ENCODE results near the gene LGALS9C.
"Not testable (repeated sequence)": the region's sequence is repeated elsewhere in the genome, so short reads cannot be mapped to it uniquely, and the experiment has no call there.

DNA sequence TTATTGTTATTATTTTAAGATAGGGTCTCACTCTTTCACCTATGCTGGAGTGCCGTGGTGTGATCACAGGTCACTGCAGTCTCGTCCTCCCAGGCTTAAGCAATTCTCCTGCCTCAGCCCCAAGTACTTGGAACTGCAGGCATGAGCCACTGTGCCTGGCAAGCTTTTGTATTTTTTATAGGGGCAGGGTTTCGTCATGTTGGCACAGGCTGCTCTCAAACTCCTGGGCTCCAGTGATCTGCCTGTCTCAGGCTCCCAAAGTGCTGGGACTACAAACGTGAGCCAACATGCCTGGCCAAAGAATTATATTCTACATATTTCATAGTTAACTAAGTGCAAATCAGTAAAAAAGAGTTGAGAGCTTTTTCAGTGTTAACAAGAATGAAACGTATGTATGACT is 65.6 kb downstream of the LGALS9C start:
- TF ChIP-seq, protein P1, sequence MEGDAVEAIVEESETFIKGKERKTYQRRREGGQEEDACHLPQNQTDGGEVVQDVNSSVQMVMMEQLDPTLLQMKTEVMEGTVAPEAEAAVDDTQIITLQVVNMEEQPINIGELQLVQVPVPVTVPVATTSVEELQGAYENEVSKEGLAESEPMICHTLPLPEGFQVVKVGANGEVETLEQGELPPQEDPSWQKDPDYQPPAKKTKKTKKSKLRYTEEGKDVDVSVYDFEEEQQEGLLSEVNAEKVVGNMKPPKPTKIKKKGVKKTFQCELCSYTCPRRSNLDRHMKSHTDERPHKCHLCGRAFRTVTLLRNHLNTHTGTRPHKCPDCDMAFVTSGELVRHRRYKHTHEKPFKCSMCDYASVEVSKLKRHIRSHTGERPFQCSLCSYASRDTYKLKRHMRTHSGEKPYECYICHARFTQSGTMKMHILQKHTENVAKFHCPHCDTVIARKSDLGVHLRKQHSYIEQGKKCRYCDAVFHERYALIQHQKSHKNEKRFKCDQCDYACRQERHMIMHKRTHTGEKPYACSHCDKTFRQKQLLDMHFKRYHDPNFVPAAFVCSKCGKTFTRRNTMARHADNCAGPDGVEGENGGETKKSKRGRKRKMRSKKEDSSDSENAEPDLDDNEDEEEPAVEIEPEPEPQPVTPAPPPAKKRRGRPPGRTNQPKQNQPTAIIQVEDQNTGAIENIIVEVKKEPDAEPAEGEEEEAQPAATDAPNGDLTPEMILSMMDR (IDR thresholded peaks at IDR 0.05), result not testable (repeated sequence)
- not testable (repeated sequence) for TF ChIP-seq POLR2A, EP300 (IDR thresholded peaks at IDR 0.05)

Measured in ovary (tissue), 3 donors.